Measurements from ENCODE around the gene KCTD3.

KCTD3 gene

DNA sequence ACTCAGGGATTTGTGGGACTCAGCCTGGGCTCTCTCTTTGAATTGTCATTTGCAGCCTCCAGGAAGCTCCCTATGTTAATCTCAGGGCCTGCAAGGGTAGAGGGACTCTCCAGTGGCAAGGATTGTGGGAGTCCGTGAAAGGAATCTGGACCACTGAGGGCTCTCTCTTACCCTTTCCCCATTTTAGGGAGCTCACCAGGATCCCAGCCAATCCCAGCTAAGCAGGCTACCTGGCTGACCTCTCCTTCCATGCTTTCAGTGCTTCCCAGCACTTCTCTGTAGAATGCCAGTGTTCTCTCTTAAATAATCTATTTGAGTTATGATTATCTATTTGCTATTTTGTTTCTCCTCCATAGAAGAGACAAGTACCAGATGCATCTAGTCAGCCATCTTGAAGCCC lies 9.6 kb upstream of the KCTD3 start:
- DNase-seq, result no peak

DNA sequence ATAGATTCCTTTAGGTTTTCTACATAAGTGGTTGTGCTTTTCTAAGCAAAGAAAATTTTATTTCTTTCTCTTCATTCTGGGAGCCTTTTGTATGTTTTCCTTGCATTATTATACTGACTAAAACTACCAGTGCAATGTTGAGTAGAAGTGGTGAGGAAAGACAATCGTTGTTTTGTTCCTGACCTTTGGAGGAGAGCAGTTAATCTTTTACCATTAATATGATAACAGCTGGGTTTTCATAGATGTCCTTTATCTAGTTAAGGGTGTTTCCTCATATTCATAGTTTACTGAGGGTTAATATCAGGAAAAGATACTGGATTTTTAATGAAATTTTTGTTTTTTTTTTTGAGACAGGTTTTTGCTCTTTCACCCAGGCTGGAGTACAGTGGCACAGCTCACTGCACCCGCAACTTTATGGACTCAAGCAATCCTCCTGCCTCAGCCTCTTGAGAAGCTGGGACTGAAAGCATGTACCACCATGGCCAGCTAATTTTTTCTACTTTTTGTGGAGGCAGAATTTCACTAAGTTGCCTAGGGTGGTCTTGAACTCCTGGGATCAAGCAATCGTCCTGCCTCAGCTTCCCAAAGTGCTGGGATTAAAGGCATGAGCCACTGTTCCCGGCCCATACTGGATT lies 9.0 kb upstream of the KCTD3 start:
- DNase-seq, result no peak

DNA sequence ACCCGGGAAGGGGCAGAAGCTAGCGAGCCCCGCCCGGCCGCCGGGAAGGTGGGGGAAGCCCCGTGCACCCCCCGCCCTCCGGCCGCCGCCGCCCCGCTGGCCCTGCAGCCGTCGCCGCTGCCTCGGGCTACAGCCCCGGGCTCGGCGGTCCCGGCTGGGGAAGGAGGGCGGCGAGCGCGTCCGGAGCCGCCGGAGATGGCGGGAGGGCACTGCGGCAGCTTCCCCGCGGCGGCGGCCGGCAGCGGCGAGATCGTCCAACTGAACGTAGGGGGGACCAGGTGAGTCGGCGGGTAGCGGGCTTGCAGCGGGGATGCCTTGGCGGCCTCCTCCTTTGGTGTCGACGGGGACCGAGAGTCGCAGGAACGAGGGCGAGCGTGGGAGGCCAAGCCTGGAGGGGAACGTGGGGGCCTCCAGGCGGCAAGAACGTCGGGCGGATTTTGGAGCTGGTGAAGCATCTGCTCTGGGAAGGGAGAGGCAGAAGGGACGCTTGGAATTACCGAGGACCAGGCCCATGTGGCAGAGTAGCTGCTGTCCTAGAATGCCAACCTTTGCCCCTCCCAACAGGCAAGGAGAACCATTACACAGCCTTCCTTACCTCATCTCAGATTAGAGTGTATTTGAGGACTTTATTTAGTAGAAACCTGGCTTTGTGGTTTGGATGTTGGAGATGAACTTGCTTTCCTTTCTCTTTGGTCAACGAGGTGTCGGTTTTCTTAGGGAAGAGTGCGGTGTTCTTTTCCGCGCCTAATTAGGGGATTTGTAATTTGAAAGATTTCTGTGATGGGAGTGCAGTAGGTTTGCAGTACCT lies 591 bp downstream of the KCTD3 start:
- peak; percentile 67 for DNase-seq

DNA sequence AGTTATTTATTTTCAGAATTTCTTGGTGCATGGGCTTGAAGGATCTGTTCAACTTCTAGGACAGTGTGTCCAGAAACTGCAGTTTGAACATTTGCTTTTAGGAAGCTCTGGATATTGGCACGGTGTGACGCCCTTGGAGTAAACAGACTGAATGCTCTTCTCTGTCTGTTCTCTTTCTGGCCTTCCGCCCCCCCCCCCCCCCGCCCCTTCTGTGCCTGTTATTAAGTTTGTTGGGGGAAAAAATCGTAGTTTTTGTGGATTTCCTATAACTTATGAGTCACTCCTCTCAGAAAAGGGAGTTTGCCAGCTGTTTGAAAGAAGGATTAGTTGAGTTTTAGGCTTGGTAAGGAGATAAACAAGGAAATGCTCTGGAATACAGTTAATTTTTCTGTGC lies 1.2 kb downstream of the KCTD3 start:
- DNase-seq, result no peak

DNA sequence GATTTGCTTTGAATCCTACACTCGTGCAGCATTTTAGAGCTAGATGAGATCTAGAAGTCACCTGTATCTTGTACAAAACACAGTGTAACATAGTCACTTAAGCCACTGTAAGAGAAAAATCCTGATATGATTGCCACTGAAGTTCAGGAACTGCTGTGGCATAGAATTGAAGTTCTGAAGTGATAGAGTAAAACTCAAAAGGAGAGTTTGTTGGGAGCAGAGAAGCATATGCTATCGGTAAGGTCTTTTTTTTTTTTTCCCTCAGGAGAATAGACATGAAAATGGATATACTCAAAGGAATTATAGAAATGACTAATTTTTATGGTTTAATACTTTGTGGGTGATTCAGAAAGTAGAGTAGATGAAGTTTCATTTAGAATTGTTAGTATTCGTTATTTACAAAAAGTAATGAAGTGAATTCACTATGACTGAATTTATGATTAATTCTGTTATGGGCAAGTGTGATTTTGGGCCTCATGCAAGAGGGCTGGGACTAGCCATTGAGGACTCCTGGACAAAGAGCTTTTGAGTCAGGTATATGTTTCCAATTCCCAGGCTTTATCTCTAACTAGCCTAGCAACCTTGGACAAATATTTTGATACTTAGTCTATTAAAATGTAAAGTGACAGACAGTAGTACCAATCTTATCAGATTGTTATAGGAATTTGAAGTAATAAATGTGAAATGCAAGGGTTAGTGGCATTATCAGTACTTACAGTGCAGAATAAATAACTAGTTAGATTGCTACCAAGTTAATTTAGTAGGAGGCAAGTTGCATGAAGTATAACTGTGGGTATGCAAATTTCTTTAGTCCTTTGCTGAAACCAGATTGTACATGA lies 3.1 kb downstream of the KCTD3 start:
- DNase-seq, result no peak

DNA sequence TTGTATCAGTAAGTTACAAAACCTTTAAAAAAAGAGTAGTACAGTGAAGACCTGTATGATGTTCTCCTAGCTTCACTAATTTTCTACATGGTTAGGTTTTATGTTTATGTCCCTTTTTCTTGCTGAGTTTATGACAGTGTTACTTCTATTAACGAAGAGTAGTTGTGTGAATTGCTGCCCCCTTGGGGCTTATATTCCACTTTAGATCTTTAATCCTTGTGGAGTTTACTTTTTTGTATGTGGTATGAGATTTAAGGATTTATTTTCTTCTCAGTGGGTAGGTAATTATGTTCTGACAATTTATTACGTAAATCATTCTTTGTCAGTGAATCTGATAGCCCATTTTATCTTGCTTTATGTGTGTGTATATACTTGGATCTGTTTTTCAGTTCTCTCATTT lies 14.8 kb downstream of the KCTD3 start:
- DNase-seq, result no peak

DNA sequence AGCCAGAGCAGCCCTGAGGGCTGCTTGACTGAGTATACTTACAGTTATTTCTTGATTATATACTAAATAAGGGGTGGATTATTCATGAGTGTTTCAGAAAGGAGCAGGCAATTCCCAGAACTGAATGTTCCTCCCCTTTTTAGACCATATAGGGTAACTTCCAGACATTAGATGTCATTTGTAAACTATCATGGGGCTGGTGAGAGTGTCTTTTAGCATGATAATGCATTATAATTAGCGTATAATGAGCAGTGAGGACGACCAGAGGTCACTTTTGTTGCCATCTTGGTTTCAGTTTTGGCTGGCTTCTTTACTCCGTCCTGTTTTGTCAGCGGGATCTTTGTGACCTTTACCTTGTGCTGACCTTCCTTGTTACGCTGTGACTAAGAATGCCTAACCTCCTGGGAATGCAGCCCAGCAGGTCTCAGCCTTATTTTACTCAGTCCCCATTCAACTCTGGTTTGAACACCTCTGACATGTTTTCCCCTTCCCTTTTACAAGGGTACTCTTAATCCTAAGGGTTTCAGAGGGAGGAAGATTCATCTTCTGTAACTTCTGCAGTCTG lies 16.2 kb downstream of the KCTD3 start:
- DNase-seq, result no peak

DNA sequence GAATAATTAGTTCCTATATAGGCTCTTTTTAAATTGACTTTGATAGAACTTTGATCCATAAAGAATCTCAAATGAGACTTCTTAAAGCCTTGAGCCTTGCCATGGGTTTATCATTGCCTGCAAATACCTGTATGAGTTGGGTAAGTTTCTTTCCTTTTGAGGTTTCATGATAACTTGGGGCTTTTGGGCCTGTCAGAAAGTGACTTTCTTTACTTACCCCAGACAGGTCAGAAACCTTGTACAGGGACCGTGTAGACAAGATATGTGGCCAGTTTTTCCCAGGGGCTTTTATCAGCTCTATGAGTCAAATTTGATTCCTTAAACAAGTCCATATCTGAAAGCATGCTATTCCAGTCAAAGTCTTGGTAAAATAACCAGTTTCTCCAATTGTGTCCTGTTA lies 17.3 kb downstream of the KCTD3 start:
- DNase-seq, result no peak

DNA sequence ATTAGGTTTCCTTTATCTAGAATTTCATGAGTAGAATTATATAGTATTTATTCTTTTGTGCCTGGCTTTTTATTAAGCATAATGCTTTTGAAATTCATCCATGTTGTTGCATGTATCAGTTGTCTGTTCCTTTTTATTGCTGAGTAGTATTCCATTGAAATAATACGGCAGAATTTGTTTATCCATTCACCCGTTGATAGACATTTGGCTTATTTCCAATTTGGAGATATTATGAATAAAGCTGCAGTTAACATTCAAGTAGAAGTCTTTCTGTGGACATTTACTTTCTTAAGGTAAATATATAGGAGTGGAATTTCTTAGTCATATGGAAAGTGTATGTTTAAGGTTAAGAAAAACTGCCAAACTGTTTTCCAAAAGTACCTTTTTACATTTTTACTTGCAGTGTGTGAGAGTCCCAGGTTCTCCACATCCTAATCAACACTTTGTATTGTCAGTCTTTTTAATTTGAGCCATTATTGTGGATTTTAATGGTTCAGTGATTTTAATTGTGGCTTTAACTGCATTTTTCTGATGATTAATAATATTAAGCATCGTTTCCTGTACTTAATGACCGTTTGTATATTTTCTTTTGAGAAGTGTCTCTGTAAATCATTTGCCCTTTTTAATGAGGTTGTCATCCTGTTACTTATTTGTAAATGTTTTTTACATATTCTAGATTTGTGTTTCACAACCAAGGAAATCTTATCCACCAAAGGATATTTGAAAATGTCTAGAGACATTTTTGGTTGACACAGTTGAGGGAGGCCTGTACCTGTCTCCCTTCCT lies 22.7 kb downstream of the KCTD3 start:
- DNase-seq, result no peak

DNA sequence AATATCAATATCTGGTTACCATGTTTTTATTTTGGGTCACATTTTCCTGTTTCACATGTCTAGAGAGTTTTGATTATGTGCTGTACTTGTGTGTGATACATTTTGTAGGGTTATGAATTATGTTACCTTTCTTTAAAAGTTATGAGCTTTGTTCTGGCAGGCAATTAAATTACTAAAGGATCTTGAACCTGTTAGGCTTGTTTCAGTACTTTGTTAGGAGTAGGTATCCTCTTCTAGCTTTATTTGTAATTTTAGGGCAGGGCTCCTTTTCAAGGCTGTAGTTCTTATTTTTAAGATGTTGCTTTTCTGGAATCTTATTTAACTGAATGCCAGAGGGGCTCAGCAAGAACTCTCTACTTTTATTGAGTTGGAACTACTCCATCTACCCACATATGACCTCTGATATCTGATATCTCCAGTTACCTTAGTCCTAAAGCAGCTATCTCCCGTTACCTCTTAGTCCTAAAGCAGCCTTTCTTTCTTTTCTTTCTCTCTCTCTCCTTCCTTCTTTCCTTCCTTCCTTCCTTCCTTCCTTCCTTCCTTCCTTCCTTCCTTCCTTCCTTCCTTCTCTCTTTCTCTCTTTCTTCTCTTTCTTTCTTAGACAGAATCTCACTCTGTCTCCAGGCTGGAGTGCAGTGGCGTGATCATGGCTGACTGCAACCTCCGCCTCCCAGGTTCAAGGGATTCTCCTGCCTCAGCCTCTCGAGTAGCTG lies 23.8 kb downstream of the KCTD3 start:
- no peak for DNase-seq

DNA sequence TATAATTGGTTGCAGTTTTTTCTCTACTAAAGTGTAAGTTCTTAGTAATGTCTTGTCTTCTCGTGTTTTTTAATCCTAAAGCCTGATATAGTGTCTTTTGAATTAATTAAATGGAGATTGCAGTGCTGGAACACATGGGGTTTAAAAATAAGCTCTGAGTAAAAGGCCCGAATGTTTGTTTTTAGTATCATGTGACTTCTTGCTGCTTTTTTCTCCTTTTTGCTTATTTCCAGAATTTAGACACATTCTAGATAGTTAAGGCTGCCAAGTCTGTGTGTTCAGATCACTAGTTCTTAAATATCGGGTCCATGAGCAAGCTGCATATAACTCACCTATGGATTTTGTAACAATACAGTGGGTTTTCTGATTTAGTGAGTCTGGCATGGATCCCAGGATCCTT lies 27.5 kb downstream of the KCTD3 start:
- DNase-seq, result no peak

DNA sequence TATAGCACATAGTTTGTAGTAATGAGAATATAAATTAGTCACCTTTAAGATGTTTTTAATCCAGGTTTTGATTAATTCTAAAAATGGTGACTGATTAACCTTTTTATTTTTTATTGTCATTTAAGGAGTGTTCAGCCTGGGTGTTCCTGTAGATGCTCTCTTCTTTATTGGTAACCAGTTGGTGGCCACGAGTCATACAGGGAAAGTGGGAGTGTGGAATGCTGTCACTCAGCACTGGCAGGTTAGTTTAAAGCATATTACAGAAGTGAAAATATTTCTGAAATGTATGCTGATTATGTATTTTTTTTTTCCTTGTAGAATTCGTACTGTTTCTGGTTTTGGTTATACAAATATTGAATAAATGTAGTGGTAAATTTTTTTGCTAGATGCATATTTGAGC lies 28.1 kb downstream of the KCTD3 start:
- no peak for DNase-seq

DNA sequence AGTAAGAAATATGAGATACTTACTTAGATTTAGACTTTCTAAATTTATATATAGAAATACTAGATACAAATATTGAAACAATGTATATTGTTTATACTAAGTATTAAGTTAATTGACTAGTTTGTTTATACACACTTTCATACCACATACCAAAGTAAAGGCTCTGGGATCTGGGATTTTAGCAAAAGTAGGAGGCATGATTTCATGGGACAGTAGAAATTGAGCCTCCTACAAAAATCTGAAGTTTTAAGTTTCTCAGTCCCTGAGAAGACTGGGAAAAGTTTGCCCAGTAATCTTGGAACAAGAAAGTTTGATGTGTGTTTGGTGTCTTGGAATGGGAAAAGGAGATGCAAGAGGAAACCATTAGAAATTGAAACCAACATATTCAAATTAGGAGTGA lies 30.9 kb downstream of the KCTD3 start:
- DNase-seq, result no peak

DNA sequence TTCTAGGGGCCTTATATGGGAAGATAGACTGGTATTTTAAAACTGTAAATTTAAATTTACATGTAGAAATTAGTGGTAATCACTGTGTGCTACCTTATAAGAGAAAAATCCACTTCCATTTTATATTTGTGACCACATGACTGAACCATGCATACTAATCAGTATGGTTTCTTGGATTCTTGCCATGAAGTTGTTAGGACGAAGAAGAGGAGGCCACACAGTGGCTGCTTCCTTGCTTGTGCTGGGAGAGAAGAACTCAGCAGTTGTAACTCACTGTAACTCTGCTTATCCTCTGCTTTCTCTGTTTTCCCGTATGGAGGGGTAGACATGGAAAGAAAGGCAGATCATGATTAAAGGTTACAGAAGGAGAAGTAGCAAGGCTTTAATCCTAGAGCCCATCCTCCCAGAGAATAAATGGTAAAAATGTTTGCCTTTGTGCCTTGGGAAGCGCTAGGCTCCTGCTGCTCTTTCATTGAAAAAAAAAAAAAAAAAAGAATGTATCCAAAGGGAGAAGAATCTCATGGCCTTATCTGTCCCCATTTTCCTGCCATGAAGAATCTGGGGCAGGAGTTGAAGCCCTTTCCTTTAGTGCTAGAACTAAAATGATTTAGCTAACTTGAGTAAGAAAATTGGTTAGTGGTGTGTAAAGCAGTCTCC lies 32.4 kb downstream of the KCTD3 start:
- DNase-seq, result no peak

DNA sequence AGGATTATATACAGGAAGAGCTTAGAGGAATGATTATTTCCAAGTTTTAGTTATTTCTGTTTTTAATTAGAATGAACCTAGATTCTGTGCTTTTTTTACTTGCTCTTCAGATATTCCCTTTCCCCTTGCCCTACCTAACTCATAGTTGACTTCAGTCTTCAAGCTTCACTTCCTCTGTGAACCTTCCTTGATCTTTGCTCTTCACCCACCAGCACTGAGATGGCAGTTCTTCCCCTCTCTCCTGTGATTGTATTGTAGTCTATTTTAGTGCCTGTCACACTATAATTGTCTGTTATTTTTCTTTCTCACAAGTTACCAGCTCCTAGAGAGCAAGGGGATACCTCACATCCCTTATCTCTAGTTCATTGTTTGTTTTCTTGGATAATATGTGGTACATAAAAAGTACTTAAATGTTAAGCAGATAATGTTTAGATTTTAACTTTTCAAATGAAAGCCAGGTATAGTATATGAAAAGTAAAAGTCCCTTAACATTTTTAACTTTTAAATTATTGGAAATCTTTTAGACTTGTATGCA lies 33.2 kb downstream of the KCTD3 start:
- no peak for DNase-seq

DNA sequence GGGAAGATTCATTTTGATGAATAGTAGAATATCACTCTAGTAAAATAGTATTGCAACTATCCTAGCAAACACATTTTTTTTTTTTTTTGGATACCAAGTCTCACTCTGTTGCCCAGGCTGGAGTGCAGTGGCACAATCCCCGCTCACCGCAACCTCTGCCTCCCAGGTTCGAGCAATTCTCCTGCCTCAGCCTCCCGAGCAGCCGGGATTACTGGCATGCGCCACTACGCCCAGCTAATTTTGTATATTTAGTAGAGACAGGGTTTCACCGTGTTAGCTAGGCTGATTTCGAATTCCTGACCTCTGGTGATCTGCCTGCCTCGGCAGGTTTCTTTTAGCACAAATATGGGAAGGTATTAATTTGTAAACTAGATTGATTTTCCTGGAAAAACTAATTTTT lies 33.8 kb downstream of the KCTD3 start:
- no peak for DNase-seq

DNA sequence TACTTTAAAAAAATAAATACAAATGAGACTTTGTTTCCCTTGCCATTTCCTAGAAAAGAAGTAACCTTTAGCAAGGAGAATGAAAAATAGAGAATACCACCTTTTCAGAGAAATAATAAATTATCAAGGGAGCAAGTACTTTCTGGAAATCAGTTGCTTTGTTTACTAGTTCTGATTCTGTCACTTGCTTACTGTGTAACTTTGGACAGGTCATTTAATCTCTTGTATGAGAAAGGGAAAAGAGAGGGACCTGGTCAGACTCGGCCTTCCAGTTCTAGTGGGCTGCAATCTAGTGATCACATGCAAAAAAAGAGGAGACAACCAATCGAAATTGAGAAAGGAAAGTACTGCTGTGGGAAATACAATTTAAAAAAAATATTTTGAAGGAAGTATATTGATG lies 34.2 kb downstream of the KCTD3 start:
- no peak for DNase-seq

DNA sequence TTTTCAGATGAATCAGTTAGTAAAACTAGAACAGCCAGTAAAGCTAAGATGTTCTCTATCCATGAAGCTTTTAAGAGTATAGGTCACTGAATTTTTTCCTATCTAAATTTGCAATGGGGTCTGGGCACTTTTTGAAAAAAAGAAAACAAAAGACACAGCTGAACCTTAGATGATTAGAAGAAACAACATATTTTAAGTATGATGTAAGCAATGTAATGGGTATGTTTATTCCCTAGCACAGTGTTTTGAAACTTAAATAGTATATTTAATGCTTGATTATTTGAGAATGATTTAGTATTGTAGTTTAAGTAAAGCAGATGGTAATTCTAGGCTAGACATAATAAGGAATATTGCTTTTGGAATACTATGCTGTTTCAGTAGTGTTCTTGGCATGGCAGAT lies 36.2 kb downstream of the KCTD3 start:
- no peak for DNase-seq

DNA sequence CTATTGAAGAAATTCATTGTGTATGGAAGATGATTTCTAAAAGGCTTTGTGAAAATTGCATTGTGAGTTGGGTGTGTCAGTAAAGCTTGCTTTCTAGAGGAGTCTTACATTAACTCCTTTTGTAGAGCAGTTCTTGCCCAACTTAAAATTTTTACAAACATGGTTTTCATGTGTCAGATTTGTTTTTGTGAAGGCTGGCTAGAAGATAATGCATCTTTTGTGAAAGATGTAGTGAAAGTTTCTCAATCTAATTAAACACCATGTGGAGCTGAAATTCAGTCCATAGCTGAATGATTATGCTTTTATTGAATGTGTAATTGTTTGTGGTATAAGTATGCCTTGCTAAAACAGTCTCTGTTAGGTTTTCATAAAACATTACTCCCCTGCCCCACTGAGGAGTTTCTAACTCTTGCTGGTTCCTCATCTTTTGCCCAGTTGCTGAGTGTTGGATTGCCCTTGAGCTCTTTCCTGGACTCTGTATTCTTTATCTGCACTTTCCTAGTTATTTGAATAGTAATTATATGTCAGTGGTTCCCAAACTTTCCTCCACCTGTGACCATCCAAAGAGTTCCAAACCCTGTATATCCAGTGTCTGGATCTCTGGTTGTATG lies 38.0 kb downstream of the KCTD3 start:
- no peak for DNase-seq

DNA sequence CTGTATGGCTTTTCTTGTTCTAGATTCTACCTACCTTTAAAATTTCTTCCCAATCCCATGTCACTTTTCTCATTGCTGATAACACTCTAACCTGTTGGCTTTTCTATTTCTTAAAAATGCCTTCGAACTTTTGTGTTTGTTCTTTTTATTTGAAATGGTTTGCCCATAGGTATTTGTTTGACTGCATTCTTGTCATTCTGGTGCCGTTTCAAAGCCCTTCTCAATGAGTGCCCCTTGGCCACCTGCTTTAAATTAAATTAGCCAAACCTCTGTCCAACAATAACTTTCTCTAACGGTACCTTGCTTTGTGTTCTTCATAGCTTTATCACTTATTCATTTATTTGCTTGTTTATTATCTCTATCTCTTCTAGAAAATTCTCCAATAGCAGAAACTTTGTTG lies 38.9 kb downstream of the KCTD3 start:
- DNase-seq, result no peak
